Smooth muscle cell (in vitro differentiated cells): ENCODE data around the gene RASA3. TPM values are rescaled to one million over a fixed set of nuclear protein-coding genes. Genes with fewer than 3 reads are reported as not detected.
A peak's percentile ranks its signal among the peaks of the same experiment; 100 is the strongest.

ENCODE experiments used
- DNase-seq: peaks from one replicate; lab custom pipeline; 2025; ENCODE audit not compliant: unreplicated experiment; lab: John Stamatoyannopoulos, UW
- H2AFZ ChIP-seq: fragments of 200-600 bp; sonication (generic); 2 replicates; pipeline ENCODE4 v1.6.0; 2016; ENCODE audit warnings: antibody characterized with exemption, low read depth, mild to moderate bottlenecking
- H3F3A ChIP-seq: fragments of 200-600 bp; sonication (generic); 2 replicates; pipeline ENCODE4 v1.6.0; 2017; ENCODE audit warnings: antibody characterized with exemption, low read depth
- H3K27ac ChIP-seq: fragments of 200-600 bp; sonication (generic); 2 replicates; pipeline ENCODE4 v1.5.1; 2016; ENCODE audit warnings: low read depth, mild to moderate bottlenecking
- H3K27me3 ChIP-seq: fragments of 200-600 bp; sonication (generic); 2 replicates; pipeline ENCODE4 v1.6.1; 2016; ENCODE audit warnings: low read depth, mild to moderate bottlenecking
- H3K36me3 ChIP-seq: fragments of 200-600 bp; sonication (generic); 2 replicates; pipeline ENCODE4 v1.5.1; 2016; ENCODE audit warnings: low read depth
- H3K4me1 ChIP-seq: fragments of 200-600 bp; sonication (generic); 2 replicates; pipeline ENCODE4 v1.5.1; 2016; ENCODE audit warnings: low read depth
- H3K4me2 ChIP-seq: fragments of 200-600 bp; sonication (generic); 2 replicates; pipeline ENCODE4 v1.6.0; 2016; ENCODE audit warnings: mild to moderate bottlenecking
- H3K4me3 ChIP-seq: fragments of 200-600 bp; sonication (generic); 2 replicates; pipeline ENCODE4 v1.5.1; 2016; ENCODE audit warnings: mild to moderate bottlenecking
- H3K79me2 ChIP-seq: fragments of 200-600 bp; sonication (generic); 2 replicates; pipeline ENCODE4 v1.6.0; 2016; ENCODE audit warnings: low read depth, mild to moderate bottlenecking
- H3K9ac ChIP-seq: fragments of 200-600 bp; sonication (generic); 2 replicates; pipeline ENCODE4 v1.6.0; 2016; ENCODE audit warnings: low read depth
- H3K9me3 ChIP-seq: fragments of 200-600 bp; sonication (generic); replicated peaks from 2 replicates; pipeline ENCODE4 v1.5.1; 2016; ENCODE audit warnings: low read depth
- H4K20me1 ChIP-seq: fragments of 200-600 bp; sonication (generic); 2 replicates; pipeline ENCODE4 v1.6.0; 2016; ENCODE audit warnings: low read depth
- WGBS: methylation state at CpG from one replicate; pipeline ENCODE4 v1.1.7; 2016; ENCODE audit warnings: low lambda C conversion rate; 5-methylcytosine and 5-hydroxymethylcytosine counted together
- polyA plus RNA-seq: library from polyadenylated mRNA; unstranded; fragments of >200 nt; fragmentation: Nextera tagmentation; extraction: Ambion mirVana; gene quantifications from 2 replicates; pipeline ENCODE4 v1.2.1, GENCODE V29; 2016
- total RNA-seq: library from RNA; depleted of rRNA; stranded (reverse); fragments of >200 nt; gene quantifications from 2 replicates; pipeline ENCODE4 v1.2.3, GENCODE V29; 2014
- TF ChIP-seq, protein P1 (sequence below): fragments of 200-600 bp; sonication (generic); IDR thresholded peaks from 2 replicates; pipeline ENCODE4 v1.5.1; 2017; ENCODE audit warnings: borderline replicate concordance, mild to moderate bottlenecking, antibody characterized with exemption; ENCODE audit not compliant: insufficient read depth, poor library complexity, severe bottlenecking

RASA3 gene
- total and polyA plus RNA-seq, 2 experiments from 2014 or later: 21.3 to 26.8 TPM

DNA sequence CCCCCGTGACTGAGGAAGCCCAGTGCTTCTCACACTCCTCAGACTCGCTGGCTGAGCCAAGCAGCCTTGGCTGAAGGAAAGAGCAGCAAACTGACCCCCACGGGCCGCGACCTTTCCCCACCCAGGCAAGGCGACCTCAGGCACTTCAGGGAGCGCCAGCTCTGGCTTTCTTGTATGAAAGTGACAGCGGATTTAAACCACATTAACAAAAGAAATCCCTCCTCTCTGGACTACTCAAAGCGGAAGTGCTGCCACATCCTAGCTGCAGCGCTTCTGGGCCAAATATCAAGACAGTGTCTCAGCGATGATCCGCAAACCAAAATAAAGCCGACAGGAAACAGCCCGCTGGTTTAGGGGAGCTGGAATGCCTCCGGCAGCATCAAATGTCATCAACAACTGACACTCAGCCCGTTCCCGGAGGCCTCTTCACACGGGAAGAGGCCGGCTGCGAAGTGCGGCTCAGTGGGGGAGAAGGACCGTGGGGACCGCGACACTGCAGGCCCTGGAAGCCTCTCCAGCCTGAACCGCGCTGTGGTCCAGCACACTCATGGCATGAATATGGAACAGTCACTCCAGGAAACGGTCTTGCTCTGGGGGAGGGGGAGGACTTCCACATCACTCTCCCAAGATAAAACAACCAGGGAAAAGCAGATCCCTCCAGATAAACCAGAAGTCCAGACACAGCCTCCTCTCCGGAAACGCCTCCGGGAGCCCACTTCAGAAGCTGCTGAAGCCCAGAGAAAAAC is 1.4 kb downstream of the RASA3 start:
- TF ChIP-seq, protein P1, sequence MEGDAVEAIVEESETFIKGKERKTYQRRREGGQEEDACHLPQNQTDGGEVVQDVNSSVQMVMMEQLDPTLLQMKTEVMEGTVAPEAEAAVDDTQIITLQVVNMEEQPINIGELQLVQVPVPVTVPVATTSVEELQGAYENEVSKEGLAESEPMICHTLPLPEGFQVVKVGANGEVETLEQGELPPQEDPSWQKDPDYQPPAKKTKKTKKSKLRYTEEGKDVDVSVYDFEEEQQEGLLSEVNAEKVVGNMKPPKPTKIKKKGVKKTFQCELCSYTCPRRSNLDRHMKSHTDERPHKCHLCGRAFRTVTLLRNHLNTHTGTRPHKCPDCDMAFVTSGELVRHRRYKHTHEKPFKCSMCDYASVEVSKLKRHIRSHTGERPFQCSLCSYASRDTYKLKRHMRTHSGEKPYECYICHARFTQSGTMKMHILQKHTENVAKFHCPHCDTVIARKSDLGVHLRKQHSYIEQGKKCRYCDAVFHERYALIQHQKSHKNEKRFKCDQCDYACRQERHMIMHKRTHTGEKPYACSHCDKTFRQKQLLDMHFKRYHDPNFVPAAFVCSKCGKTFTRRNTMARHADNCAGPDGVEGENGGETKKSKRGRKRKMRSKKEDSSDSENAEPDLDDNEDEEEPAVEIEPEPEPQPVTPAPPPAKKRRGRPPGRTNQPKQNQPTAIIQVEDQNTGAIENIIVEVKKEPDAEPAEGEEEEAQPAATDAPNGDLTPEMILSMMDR: no peak
- H3F3A ChIP-seq: no peaks in the 10 kb centered on the region
- no peaks in the 10 kb centered on the region for H3K36me3 ChIP-seq
- peak overlapping the region; percentile 96 for H3K9ac ChIP-seq
- H3K4me2 ChIP-seq: peak overlapping the region; percentile 89
- DNase-seq: peak; percentile 58
- H3K27me3 ChIP-seq: no peaks in the 10 kb centered on the region
- H3K9me3 ChIP-seq: no peaks in the 10 kb centered on the region
- H3K4me3 ChIP-seq: peak overlapping the region; percentile 89
- 3% methylated on average over 28 of the region's 30 CpGs for WGBS
- peaks cover 47% of the 10 kb centered on the region for H3K79me2 ChIP-seq
- H3K4me1 ChIP-seq: peaks cover 40% of the 10 kb centered on the region
- peak overlapping the region; percentile 99 for H3K27ac ChIP-seq
- H4K20me1 ChIP-seq: peaks cover 55% of the 10 kb centered on the region
- no peak overlapping the region for H2AFZ ChIP-seq

DNA sequence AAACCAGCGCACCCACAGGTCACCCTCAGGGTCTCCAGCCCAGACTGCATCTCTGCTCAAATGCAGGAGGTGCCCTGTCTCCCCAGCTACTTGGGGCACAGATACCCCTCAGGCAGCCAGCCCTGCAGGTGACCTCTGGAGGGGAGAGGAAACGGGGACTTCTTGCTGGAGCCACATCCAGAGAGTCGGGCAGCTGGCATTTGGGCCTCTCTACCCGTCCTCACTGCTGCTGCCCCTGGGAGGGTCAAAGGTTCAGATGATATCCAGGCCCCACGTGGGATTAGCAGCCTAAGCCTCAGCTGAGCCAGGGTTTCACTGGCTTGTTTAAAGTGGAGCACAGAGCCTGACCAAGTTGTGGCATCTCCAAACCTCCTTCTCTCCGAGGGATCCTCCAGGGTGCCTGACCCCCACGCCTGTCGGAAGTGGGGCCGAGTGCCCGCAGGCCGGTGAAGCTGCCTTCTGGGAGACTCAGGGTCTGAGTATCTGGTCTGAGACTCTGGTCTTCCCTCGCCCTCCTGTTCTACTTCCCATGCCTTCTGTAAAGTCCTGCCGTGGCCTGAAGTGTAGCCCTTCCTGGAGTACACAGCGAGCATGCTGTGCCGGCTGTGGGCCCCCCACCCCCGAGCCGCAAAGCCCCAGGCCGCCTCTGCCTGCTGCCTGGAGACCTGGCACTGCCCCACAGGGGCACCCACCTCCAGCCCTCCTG is 2.1 kb downstream of the RASA3 start:
- Histone ChIP-seq H3K79me2 (peaks cover 52% of the 10 kb centered on the region), H2AFZ (no peak overlapping the region), H3K4me1 (peaks cover 40% of the 10 kb centered on the region), H3K9me3 (no peaks in the 10 kb centered on the region), H3F3A (no peaks in the 10 kb centered on the region), H3K36me3 (no peaks in the 10 kb centered on the region), H3K4me2 (peak overlapping the region; percentile 89), H4K20me1 (peaks cover 59% of the 10 kb centered on the region), H3K27me3 (no peaks in the 10 kb centered on the region), H3K9ac (peak overlapping the region; percentile 96), H3K27ac (peak overlapping the region; percentile 99), H3K4me3 (peak overlapping the region; percentile 89)
- TF ChIP-seq, protein P1: no peak
- WGBS: 17% methylated on average over 18 of the region's 18 CpGs
- DNase-seq: no peak

DNA sequence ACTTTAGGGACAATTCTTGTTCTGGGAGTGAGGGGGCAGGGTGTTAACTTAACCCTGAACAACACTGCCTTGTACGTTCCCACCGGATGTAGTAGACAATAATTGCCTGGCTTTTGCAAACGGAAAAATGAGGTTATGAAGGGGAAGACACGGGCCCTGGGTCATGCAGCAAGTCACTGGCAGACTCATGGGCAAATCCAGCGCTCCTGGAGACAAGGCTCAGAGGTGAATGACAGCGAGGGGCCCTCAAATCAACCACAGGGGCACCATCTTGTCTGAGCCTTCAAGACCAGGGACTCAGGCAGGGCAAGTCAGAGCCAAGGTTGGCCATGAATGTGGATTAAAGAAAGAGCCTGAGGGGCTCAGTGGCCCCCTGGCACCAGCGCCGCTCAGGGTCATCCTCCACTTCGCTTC is 2.8 kb downstream of the RASA3 start:
- Histone ChIP-seq H4K20me1 (peaks cover 65% of the 10 kb centered on the region), H3K9me3 (no peaks in the 10 kb centered on the region), H3K79me2 (peaks cover 58% of the 10 kb centered on the region), H3K4me3 (peak overlapping the region; percentile 89), H3K9ac (peak overlapping the region; percentile 96), H3K27ac (peak overlapping the region; percentile 99), H2AFZ (no peak overlapping the region), H3K27me3 (no peaks in the 10 kb centered on the region), H3F3A (no peaks in the 10 kb centered on the region), H3K36me3 (no peaks in the 10 kb centered on the region), H3K4me1 (peaks cover 40% of the 10 kb centered on the region), H3K4me2 (peak overlapping the region; percentile 89)
- TF ChIP-seq, protein P1: no peak
- no peak for DNase-seq
- 56% methylated on average over 9 of the region's 9 CpGs for WGBS
